Measurements from ENCODE around the gene GRHL3. TPM values are rescaled to one million over a fixed set of nuclear protein-coding genes. Genes with fewer than 3 reads are reported as not detected.
A peak's percentile ranks its signal among the peaks of the same experiment; 100 is the strongest.

The GRHL3 gene
- total RNA-seq, 1 donor from 2014 or later = 35.8 TPM

GRCh38 chr1:24293392-24294227, 25.5 kb upstream of the GRHL3 start:
- no peak for DNase-seq

- no peak for DNase-seq
These were observed 24.9 kb upstream of the GRHL3 start for GRCh38 chr1:24294228-24294672.

GRCh38 chr1:24294716-24295371, 24.3 kb upstream of the GRHL3 start:
- DNase-seq = peak; percentile 49

DNA sequence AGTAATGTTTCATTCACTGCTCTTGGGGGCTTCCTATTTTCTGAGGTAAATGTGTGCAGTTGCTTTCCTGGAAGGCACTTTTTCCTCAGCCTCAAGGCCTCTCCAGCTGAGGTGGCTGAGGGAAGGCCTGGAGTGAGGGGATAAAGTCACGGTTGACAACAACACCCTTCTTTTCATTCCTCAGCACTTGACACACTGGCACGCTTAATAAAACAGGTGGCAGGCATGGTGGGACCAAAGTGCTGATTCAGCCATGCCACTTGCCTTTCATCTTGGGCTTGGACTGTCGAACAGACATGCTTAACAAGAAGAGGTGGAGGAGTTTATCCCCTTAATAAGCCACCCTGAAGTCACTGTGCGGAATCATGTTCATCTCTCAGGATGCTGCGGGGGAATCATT, 23.6 kb upstream of the GRHL3 start:
- no peak for DNase-seq

DNA sequence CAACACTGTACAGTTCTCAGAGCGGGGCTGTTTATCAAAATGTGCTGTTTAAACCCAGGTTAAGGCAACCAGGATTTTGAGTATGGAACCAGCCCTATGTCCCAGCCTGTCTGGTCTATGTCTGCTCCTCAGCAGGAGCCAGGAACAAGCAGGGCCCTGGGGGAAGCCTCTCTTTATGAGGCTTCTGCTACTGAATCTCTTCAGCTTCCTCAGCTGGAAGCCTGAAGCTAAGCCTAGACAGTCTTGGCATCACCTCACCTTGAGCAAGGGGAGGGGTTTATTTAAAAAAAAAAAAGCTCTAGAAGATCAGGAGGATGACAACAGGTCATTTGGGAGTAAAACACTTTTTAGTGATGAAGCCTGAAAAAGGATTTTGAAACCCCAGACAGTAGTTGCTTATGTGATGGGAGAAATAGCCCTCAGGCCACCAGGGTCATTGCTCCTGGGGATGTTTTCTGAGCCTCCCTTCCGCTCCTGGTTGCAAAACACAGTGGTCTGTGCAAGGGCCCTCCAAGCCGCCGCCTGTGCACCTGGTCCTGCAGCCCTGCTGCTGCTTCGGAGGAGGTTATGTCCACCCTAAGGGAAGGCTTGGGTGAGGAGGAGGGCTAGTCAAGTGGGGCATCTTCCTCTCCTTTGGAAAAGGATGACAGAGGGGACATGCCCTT, 21.8 kb upstream of the GRHL3 start:
- DNase-seq = no peak

- no peak for DNase-seq
These were observed 21.3 kb upstream of the GRHL3 start for GRCh38 chr1:24297852-24298232.

- DNase-seq = no peak
These were observed 20.6 kb upstream of the GRHL3 start for GRCh38 chr1:24298606-24299005.

DNA sequence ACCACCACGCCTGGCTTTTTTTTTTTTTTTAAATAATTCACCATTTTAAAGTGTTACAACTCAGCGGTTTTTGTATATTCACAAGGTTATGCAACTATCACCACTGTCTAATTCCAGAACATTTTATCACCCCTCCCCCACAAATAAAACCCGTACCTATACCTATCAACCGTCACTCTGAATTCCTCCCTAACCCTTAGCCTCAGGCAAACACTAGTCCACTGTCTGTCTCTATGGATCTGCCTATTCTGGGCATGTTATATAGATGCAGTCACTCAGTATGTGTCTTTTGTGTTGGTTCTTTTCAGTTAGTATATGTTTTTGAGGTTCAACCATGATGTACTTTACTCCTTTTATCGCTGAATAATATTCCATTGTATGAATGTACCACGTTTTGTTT, 19.3 kb upstream of the GRHL3 start:
- DNase-seq = no peak

DNA sequence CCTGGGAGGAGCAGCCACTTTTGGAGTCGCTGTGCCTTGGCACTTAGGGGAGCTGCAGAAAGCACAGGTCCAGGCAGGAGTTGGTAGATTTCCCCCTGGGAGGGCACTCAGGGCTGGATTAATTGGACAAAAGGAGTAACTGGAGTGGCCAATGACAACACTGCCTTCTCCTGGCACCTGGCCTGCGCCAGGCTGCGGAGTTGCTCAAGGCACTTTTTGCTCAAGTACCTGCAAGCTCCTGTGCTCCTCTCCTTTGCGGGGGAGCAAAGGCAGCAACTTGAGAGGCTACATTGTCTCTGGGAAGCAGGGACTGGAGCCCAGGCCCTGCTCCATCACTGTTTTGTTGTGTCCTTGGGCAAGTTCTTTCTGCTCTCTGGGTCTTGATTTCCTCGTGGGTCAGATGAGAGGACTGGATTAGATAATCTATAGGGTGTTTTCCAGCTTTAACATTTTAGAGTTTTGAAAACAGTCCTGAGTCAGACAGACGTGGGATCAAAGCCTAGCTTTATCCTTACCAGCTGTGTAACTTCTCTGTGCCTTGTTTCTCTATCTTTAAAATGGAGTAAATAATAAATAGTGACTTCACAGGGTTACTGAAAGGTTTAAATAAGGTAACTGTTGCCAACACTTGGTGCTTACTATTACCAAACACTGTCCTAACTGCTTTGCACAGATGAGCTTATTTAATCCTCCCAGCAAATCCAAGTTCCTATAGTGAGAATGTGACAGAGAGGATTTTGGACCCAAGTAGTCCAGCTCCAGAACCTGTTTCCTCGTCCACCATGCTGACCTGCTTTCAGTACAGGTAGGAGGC, 18.0 kb upstream of the GRHL3 start:
- no peak for DNase-seq

GRCh38 chr1:24301785-24302175, 17.4 kb upstream of the GRHL3 start:
- peak; percentile 17 for DNase-seq

GRCh38 chr1:24302209-24302611, 16.9 kb upstream of the GRHL3 start:
- no peak for DNase-seq

DNA sequence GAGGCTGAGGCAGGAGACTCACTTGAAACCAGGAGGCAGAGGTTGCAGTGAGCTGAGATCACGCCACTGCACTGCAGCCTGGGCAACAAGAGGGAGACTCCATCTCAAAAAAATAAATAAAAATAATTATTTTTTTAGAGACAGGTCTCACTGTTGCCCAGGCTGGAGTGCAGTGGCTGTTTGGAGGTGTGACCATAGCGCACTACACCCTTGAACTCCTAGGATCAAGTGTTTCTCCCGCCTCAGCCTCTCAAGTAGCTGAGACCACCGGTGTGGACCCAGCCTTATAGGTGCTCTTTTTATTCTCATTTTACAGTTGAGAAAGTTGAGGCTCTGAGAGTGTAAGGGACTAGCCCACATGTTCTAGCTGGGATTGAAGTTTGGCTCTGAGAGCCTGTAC, 15.6 kb upstream of the GRHL3 start:
- no peak for DNase-seq

DNA sequence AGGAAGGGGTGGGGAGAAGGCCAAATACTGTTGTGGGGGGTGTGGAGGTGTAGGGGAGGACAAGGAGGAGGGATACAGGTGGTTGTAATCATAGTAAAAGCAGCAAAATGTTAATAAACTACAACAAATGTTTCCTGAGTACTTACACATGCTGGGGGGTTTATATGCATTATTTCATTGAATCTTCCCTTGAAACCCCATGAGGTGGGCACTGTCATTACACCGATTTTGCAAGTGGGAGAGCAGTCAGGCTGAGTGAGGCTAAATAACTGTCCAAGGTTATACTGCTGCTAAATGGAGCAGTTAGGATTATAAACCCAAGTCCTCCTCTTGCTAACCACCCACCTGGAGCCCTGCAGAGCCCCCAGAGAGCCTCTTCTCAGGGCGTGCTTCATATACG, 14.4 kb upstream of the GRHL3 start:
- no peak for DNase-seq

DNA sequence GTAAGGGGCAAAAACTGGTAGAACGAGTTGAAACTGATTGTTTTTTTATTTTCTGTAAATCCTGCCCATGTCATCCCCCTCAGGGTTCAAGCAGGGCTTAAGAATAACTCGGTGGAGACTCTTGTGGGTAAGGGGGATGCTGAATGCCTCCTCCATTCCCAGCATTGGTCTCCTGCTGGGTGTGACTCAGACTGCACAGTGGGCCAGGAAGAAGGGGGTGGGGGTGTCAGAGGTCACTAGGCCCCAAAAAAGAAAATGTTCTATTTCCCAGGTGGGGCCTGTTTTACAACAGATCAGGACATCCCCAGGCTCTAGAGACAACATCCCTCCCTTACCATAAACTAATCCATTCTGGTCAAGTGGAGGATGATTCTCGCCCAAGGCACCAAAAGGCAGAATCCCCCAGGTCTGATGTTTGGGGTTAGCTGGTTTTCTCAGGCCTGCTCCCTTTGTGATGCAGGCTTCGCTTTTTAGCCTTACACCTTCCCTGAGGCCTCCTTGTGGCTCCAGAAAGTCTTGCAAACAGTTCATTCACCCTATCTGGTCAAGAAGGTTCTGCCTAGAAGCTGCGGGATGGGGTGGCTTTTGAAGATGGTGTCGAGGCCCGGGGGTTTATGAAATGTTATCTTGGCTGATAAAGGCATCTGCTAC, 10.7 kb upstream of the GRHL3 start:
- no peak for DNase-seq

- no peak for DNase-seq
These were observed 9.2 kb upstream of the GRHL3 start for GRCh38 chr1:24309762-24310485.

DNA sequence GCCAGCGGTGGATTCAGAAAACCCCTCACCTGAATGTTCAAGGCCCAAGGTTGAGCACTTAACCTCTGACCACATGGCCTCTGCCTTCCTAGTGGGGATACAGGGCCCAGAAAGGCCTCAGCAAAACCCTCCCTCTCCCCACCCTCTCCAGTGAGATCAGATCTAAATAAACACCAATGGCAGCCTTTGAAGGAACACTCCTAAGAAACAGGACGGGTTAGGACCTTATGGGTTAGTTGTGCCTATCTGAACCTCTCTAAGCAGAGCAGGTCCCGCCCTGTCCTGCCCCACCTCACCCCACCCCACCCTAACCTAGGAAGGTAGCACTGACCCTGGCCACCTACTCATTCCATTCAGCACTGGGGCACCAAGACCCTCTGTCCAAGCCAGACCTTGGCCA, 7.9 kb upstream of the GRHL3 start:
- no peak for DNase-seq

- no peak for DNase-seq
These were observed 7.4 kb upstream of the GRHL3 start for GRCh38 chr1:24311741-24312140.

GRCh38 chr1:24315391-24315790, 3.8 kb upstream of the GRHL3 start:
- no peak for DNase-seq

DNA sequence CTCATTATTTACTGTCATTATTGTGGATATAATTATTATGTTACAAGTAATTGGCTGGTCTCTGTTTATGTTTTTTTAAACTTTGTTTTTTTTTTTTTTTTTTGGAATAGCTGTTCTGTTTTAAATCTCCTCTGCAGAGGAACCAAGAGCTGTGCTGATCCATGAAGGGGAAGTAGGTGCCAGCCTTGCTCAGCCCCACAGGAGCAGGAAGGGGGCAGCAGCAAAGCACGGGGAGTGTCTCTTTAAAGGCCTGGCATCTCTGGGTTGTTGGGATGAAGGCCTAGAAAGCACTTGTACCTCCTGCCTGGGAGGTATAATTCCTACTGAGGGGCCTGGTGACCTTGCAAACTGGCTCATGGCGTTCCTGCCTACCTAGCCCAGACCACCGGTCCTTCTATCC, 2.5 kb upstream of the GRHL3 start:
- no peak for DNase-seq

DNA sequence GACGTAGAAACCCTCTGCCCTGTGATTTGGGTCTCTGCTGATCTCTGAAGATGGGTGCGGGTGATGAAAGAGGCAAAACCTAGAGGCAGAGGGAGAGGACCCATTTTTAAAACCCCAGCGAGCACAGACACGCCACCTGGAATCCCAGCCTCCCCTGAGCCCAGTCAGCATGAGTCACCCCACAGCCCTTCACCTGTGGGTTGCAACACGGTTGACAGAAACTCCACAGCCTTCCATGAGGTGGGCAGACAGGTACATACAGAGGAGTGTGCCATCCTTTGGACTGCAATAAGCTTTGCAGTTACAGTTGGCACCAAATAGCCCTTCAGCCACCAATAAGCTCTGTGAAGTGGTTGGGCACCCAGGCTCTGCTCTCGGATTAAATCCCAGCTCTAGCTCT, 2.1 kb upstream of the GRHL3 start:
- peak; percentile 12 for DNase-seq

- DNase-seq = peak; percentile 41
These were observed 1.1 kb upstream of the GRHL3 start for GRCh38 chr1:24317956-24318614.
